Pericardium fibroblast (primary cell): ENCODE results near the gene FHL1. TPM values are rescaled to one million over a fixed set of nuclear protein-coding genes. Genes with fewer than 3 reads are reported as not detected.

ENCODE experiments used
- total RNA-seq: library from RNA; depleted of rRNA; stranded (reverse); fragments of >200 nt; gene quantifications from 2 replicates; pipeline ENCODE4 v1.2.3, GENCODE V29; 2015

Gene FHL1
- 123 and 240 TPM in 2 replicates for total RNA-seq

GRCh38 chrX:136147315-136147901, at the start of gene FHL1:
TSS of gene FHL1 (plus strand) at chrX:136147533.

DNA sequence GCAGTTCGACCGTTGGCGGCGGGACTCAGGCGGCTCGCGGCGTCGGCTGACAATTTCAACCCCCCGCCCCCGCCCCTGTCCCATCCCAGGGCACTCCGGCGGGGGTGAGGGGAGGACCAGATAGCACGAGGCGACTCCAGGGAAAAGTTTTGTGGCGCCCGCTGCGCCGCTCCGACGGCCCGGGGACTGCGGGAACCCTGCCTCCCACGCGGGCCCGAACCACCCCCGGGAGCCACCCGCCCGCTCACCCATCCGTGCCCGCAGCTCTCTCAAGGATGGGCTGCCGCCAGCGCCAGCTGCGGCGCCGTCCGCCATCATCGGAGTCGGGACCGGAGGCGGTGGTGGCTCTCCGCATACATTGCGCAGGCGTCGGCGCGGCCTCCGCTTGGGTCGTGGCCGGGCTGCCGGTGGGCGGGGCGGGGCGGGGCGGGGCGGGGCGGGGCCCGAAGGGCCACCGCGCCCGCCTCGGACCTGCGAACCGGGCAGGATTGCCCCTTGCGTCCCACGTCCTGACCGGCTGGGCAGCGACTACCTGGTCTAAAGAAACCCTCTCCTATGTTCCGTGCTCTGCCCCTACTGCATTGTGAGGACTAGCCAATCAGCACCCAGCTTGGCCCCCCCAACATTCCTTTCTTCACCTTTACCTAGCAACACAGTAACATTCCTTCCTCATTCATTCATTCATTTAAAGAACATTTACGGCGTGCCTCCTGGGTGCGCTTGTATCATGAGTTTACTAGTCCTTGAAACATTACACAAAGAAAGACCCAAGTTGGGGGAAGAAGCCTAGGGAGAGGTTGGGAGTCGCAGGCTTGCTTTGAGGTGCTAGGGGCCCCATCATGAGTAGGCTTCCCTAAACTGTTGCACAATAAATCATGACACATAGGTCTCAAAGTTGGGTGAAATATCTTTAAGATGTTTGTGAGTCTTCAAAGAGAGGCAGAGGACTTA, 104.0 kb downstream of the FHL1 start, which contains the start of gene MAP7D3:
MAP7D3 (minus strand) TSS at position 360 of the 951 bp plus-strand sequence; CDS start at position 318, 42 bp downstream.

Other genes with a start within 250 kb of the FHL1 start
- 12.3 and 13.9 TPM in 2 replicates for gene MMGT1, start 173.5 kb upstream of the FHL1 start, total RNA-seq
- 5.5 and 6.7 TPM in 2 replicates for gene SLC9A6, start 162.1 kb upstream of the FHL1 start, total RNA-seq
- gene MAP7D3, start 103.9 kb downstream of the FHL1 start, total RNA-seq, result 16.0 and 17.5 TPM in 2 replicates
- not detected in 2 replicates for gene ADGRG4, start 153.4 kb downstream of the FHL1 start, total RNA-seq